Neuronal stem cell (in vitro differentiated cells): ENCODE measurements around the gene CEP192.

ENCODE experiments used
- DNase-seq: peaks from one replicate; pipeline ENCODE4 v3.0.0-alpha.2; 2013; ENCODE audit warnings: low spot score
- H2AFZ ChIP-seq: one replicate; pipeline ENCODE4 v1.6.1; 2013; ENCODE audit warnings: mild to moderate bottlenecking, low read length, inconsistent platforms
- H2AK5ac ChIP-seq: 2 replicates; pipeline ENCODE4 v1.6.1; 2013; ENCODE audit warnings: low read depth, mild to moderate bottlenecking, inconsistent platforms, low read length, moderate library complexity, mixed read lengths
- H2BK120ac ChIP-seq: 2 replicates; pipeline ENCODE4 v1.6.1; 2013; ENCODE audit warnings: low read depth, mild to moderate bottlenecking, inconsistent platforms, low read length, moderate library complexity, mixed read lengths
- H2BK12ac ChIP-seq: one replicate; pipeline ENCODE4 v1.6.1; 2013; ENCODE audit warnings: low read length, inconsistent platforms
- H2BK15ac ChIP-seq: 2 replicates; pipeline ENCODE4 v1.6.1; 2013; ENCODE audit warnings: mild to moderate bottlenecking, low read length, inconsistent platforms, mixed read lengths
- H2BK5ac ChIP-seq: one replicate; pipeline ENCODE4 v1.6.1; 2013; ENCODE audit warnings: inconsistent platforms, mild to moderate bottlenecking, low read length, moderate library complexity
- H3K14ac ChIP-seq: one replicate; pipeline ENCODE4 v1.6.1; 2013; ENCODE audit warnings: low read length, inconsistent platforms
- H3K18ac ChIP-seq: 2 replicates; pipeline ENCODE4 v1.6.1; 2013; ENCODE audit warnings: low read length, inconsistent platforms
- H3K23ac ChIP-seq: 2 replicates; pipeline ENCODE4 v1.6.1; 2013; ENCODE audit warnings: low read depth, mild to moderate bottlenecking, mixed read lengths, low read length, inconsistent platforms; ENCODE audit not compliant: poor library complexity
- H3K27ac ChIP-seq: replicated peaks from 3 replicates; pipeline ENCODE4 v1.5.1; 2013; ENCODE audit warnings: low read length, inconsistent platforms
- H3K27me3 ChIP-seq, 3 experiments: 2 replicates each; pipeline ENCODE4 v1.6.1; 2013; ENCODE audit warnings: low read length in 3 of 3, mild to moderate bottlenecking in 2 of 3, inconsistent platforms in 1 of 3, low read depth in 1 of 3, mixed read lengths in 1 of 3, moderate library complexity in 1 of 3; ENCODE audit not compliant: control insufficient read depth in 3 of 3, insufficient read depth in 3 of 3
- H3K36me3 ChIP-seq, 2 donors: replicated peaks in 1 of 2; 2 replicates each; pipeline ENCODE4 v1.6.1; 2013; ENCODE audit warnings: low read length in 2 of 2; ENCODE audit not compliant: control insufficient read depth in 2 of 2, insufficient read depth in 2 of 2
- H3K4ac ChIP-seq: 2 replicates; pipeline ENCODE4 v1.6.1; 2013; ENCODE audit warnings: inconsistent platforms, mild to moderate bottlenecking, low read length, moderate library complexity
- H3K4me1 ChIP-seq, 2 donors: 1 replicate in 1 of 2; 2 replicates in 1 of 2; pipeline ENCODE4 v1.6.1; 2013; ENCODE audit warnings: low read length in 2 of 2, low read depth in 1 of 2; ENCODE audit not compliant: control insufficient read depth in 2 of 2, insufficient read depth in 1 of 2
- H3K4me2 ChIP-seq: one replicate; pipeline ENCODE4 v1.6.1; 2013; ENCODE audit warnings: mild to moderate bottlenecking, low read length, inconsistent platforms; ENCODE audit not compliant: insufficient read depth, poor library complexity, severe bottlenecking
- H3K4me3 ChIP-seq, 2 donors: 2 replicates each; pipeline ENCODE4 v1.5.1; 2013; ENCODE audit warnings: low read length in 2 of 2, mild to moderate bottlenecking in 2 of 2, inconsistent platforms in 1 of 2, moderate library complexity in 1 of 2
- H3K79me1 ChIP-seq: one replicate; pipeline ENCODE4 v1.6.1; 2013; ENCODE audit warnings: low read depth, mild to moderate bottlenecking, inconsistent platforms, low read length, moderate library complexity
- H3K9ac ChIP-seq: one replicate; pipeline ENCODE4 v1.6.1; 2013; ENCODE audit warnings: mild to moderate bottlenecking, low read depth, low read length, inconsistent platforms; ENCODE audit not compliant: poor library complexity
- H3K9me3 ChIP-seq, 2 donors: replicated peaks in 1 of 2; 2 replicates each; pipeline versions ENCODE3 to v1.6.1; 2013; ENCODE audit warnings: low read length in 2 of 2, mild to moderate bottlenecking in 2 of 2, inconsistent platforms in 1 of 2, low read depth in 1 of 2, mixed read lengths in 1 of 2, moderate library complexity in 1 of 2; ENCODE audit not compliant: control insufficient read depth in 2 of 2, insufficient read depth in 1 of 2
- H4K8ac ChIP-seq: one replicate; pipeline ENCODE4 v1.6.1; 2013; ENCODE audit warnings: low read depth, mild to moderate bottlenecking, inconsistent platforms, low read length, moderate library complexity
- H4K91ac ChIP-seq: one replicate; pipeline ENCODE4 v1.6.1; 2013; ENCODE audit warnings: low read length, low read depth, mild to moderate bottlenecking, inconsistent platforms; ENCODE audit not compliant: poor library complexity
- WGBS, 2 donors: extraction: QIAGEN DNeasy Blood & Tissue Kit; methylation state at CpG; one replicate each; pipeline ENCODE4 v1.1.7; 2013; ENCODE audit warnings: missing lambda C conversion rate in 2 of 2, mixed read lengths in 1 of 2; ENCODE audit not compliant: insufficient read length in 2 of 2, insufficient replicate concordance in 1 of 2; ENCODE audit errors: extremely low coverage in 2 of 2; 5-methylcytosine and 5-hydroxymethylcytosine counted together

Gene CEP192

GRCh38 chr18:13105059-13105458, 113.9 kb downstream of the CEP192 start:
- no peak for DNase-seq
- peaks cover 50 to 100% of the 10 kb centered on the region in 2 donors for H3K36me3 ChIP-seq
- H2BK120ac ChIP-seq = no peak overlapping the region
- H3K4me3 ChIP-seq = no peak overlapping the region
- H3K9ac ChIP-seq = no peak overlapping the region
- H2AK5ac ChIP-seq = no peak overlapping the region
- no peak overlapping the region for H2AFZ ChIP-seq
- H3K9me3 ChIP-seq = peaks cover 2 to 28% of the 10 kb centered on the region in 2 donors
- H3K23ac ChIP-seq = no peak overlapping the region
- H3K27ac ChIP-seq = no peak overlapping the region
- H2BK12ac ChIP-seq = no peak overlapping the region
- no peak overlapping the region for H2BK5ac ChIP-seq
- H3K4me1 ChIP-seq = no peaks in the 10 kb centered on the region
- no peak overlapping the region for H2BK15ac ChIP-seq
- H4K8ac ChIP-seq = no peak overlapping the region
- H3K4me2 ChIP-seq = no peak overlapping the region
- H3K4ac ChIP-seq = no peak overlapping the region
- H3K79me1 ChIP-seq = no peaks in the 10 kb centered on the region
- H3K27me3 ChIP-seq = no peaks in the 10 kb centered on the region
- H3K18ac ChIP-seq = no peak overlapping the region
- H4K91ac ChIP-seq = no peak overlapping the region
- no CpG with 5 or more reads among the region's 4 CpGs for WGBS, 2 donors
- H3K14ac ChIP-seq = no peak overlapping the region

- Histone ChIP-seq H3K23ac (no peak overlapping the region), H3K79me1 (no peaks in the 10 kb centered on the region), H3K9me3 (peaks cover 5 to 28% of the 10 kb centered on the region in 2 donors), H2AK5ac (no peak overlapping the region), H2BK15ac (no peak overlapping the region), H3K14ac (no peak overlapping the region), H2BK120ac (no peak overlapping the region), H2BK5ac (no peak overlapping the region), H3K4ac (no peak overlapping the region), H4K91ac (no peak overlapping the region), H2AFZ (no peak overlapping the region), H3K27ac (no peak overlapping the region), H3K9ac (no peak overlapping the region), H2BK12ac (no peak overlapping the region), H3K4me1 (no peaks in the 10 kb centered on the region), H3K36me3 (peaks cover 39 to 96% of the 10 kb centered on the region in 2 donors), H3K4me3 (no peak overlapping the region), H4K8ac (no peak overlapping the region), H3K4me2 (no peak overlapping the region), H3K27me3 (no peaks in the 10 kb centered on the region), H3K18ac (no peak overlapping the region)
- WGBS, 2 donors = no CpG with 5 or more reads among the region's 2 CpGs
- DNase-seq = no peak
Measured at GRCh38 chr18:13107074-13107473, 115.9 kb downstream of the CEP192 start.

GRCh38 chr18:13108330-13108729, 117.2 kb downstream of the CEP192 start:
- Histone ChIP-seq H2AFZ (no peak overlapping the region), H3K4ac (no peak overlapping the region), H4K91ac (no peak overlapping the region), H3K79me1 (no peaks in the 10 kb centered on the region), H2BK120ac (no peak overlapping the region), H3K18ac (no peak overlapping the region), H3K4me3 (no peak overlapping the region), H3K4me1 (peaks cover 0 to 6% of the 10 kb centered on the region in 2 donors), H3K27me3 (no peaks in the 10 kb centered on the region), H2BK5ac (no peak overlapping the region), H3K9me3 (peaks cover 5 to 28% of the 10 kb centered on the region in 2 donors), H2BK15ac (no peak overlapping the region), H2AK5ac (no peak overlapping the region), H3K9ac (no peak overlapping the region), H3K36me3 (peaks cover 29 to 86% of the 10 kb centered on the region in 2 donors), H3K23ac (no peak overlapping the region), H3K14ac (no peak overlapping the region), H3K4me2 (no peak overlapping the region), H3K27ac (no peak overlapping the region), H2BK12ac (no peak overlapping the region), H4K8ac (no peak overlapping the region)
- no CpG with 5 or more reads among the region's 2 CpGs for WGBS, 2 donors
- no peak for DNase-seq

- Histone ChIP-seq H2BK120ac (no peak overlapping the region), H3K79me1 (no peaks in the 10 kb centered on the region), H3K14ac (no peak overlapping the region), H2BK5ac (no peak overlapping the region), H4K91ac (no peak overlapping the region), H2BK15ac (no peak overlapping the region), H3K4ac (no peak overlapping the region), H3K4me1 (peaks cover 1 to 8% of the 10 kb centered on the region in 2 donors), H3K27me3 (no peaks in the 10 kb centered on the region), H2AK5ac (no peak overlapping the region), H3K4me3 (no peak overlapping the region), H3K27ac (no peak overlapping the region), H3K18ac (no peak overlapping the region), H2BK12ac (no peak overlapping the region), H3K9me3 (peaks cover 5 to 28% of the 10 kb centered on the region in 2 donors), H4K8ac (no peak overlapping the region), H3K36me3 (peaks cover 22 to 86% of the 10 kb centered on the region in 2 donors), H3K23ac (no peak overlapping the region), H2AFZ (no peak overlapping the region), H3K4me2 (no peak overlapping the region), H3K9ac (no peak overlapping the region)
- no peak for DNase-seq
- no CpG with 5 or more reads among the region's 3 CpGs for WGBS, 2 donors
Measured at GRCh38 chr18:13110559-13110958, 119.4 kb downstream of the CEP192 start.
